SK-N-SH (cell line): ENCODE results near the gene SEC16A.

Source experiments
- CTCF ChIP-seq: fragments of 200-600 bp; sonication (generic); IDR thresholded peaks from 2 replicates; pipeline ENCODE4 v1.6.1; 2017; ENCODE audit warnings: antibody characterized with exemption, mild to moderate bottlenecking, moderate library complexity
- FOSL2 ChIP-seq: IDR thresholded peaks from 2 replicates; pipeline ENCODE4 v1.4.0; 2012; ENCODE audit warnings: low read depth, mild to moderate bottlenecking, moderate library complexity, borderline replicate concordance
- PBX3 ChIP-seq: IDR thresholded peaks from 2 replicates; pipeline ENCODE4; 2012
- SMC3 ChIP-seq: IDR thresholded peaks from 2 replicates; pipeline ENCODE4 v1.6.1; 2012; ENCODE audit warnings: low read depth, low read length, improper control_type of control experiment

- TF ChIP-seq FOSL2 (no peak), CTCF (no peak), SMC3 (no peak), PBX3 (no peak)
Measured at GRCh38 chr9:136431782-136432350, 51.0 kb downstream of the SEC16A start.
